ENCODE data around the gene RPL36. TPM values are rescaled to one million over a fixed set of nuclear protein-coding genes. Genes with fewer than 3 reads are reported as not detected.

The RPL36 gene
- polyA plus RNA-seq, 1 donor (not counting 4 experiments of a cell fraction or from before 2014, with no cell fraction given) = 636 TPM

DNA sequence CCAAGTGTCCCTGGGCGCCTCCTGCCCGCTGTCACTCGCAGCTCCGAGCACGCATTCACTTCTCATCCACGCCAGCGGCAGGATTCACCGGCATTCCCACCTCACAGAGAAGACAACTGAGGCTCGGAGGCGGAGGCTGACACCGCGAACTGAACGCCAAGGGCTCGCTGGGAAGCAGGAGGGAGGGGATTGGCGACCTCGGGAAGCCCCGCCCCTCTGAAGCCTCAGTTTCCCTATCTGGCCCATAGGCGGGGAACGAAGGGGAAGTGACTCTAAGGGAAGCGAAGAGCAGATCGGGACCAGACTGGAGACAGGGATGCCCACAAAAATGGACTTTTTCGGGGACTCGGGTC is 10.0 kb upstream of the RPL36 start:
- H3K79me2 ChIP-seq (ENCODE audit: control insufficient read depth, insufficient read depth, low read length) = peaks cover 10% of the 10 kb centered on the region
- H3K9me3 ChIP-seq (ENCODE audit: control insufficient read depth, low read depth, low read length) = no peaks in the 10 kb centered on the region
- peaks cover 18% of the 10 kb centered on the region for H3K4me1 ChIP-seq (ENCODE audit: control insufficient read depth, extremely low read depth, insufficient read depth, low read length)
- H3K9me1 ChIP-seq (ENCODE audit: control insufficient read depth, extremely low read depth, insufficient read depth, low read length) = no peaks in the 10 kb centered on the region
- no peak for DNase-seq (ENCODE audit: low read depth, low spot score)
- H3K36me3 ChIP-seq (ENCODE audit: control insufficient read depth in 2 of 2, extremely low read depth in 1 of 2, insufficient read depth in 2 of 2, low read length in 2 of 2) = peaks cover 6 to 8% of the 10 kb centered on the region in 2 experiments
- peak overlapping the region; percentile 85 for H2AFZ ChIP-seq (ENCODE audit: control insufficient read depth, low read length)
- no peaks in the 10 kb centered on the region for H3K27me3 ChIP-seq (ENCODE audit: control insufficient read depth, extremely low read depth, insufficient read depth, low read length)
- peak overlapping the region; percentile 85 for H3K9ac ChIP-seq (ENCODE audit: control insufficient read depth, extremely low read depth, insufficient read depth, low read length)
- no peak for FAIRE-seq
- no peak for TF ChIP-seq EZH2 (IDR thresholded peaks at IDR 0.05; ENCODE audit: low read length)
- TF ChIP-seq CTCF (optimal IDR thresholded peaks at IDR 0.05 in 1 of 3, IDR thresholded peaks at IDR 0.05 in 1 of 3, conservative IDR thresholded peaks at IDR 0.05 in 1 of 3; ENCODE audit: extremely low read depth in 1 of 3, insufficient read depth in 2 of 3, low read length in 3 of 3) = no peak
- dilution Hi-C loops (cut with MboI; ENCODE audit: extremely low pct_ligation_motif_present, low sequenced_read_pairs) = no loop called here
- H3K27ac ChIP-seq (ENCODE audit: control insufficient read depth, insufficient read depth, low read length) = peak overlapping the region; percentile 88
- peak overlapping the region; percentile 90 for H3K4me2 ChIP-seq (ENCODE audit: control insufficient read depth, extremely low read depth, insufficient read depth, low read depth, low read length)
- no peaks in the 10 kb centered on the region for H4K20me1 ChIP-seq (ENCODE audit: control insufficient read depth, extremely low read depth, insufficient read depth, low read length)
- peak overlapping the region; percentile 94 to 99 (median 95) for H3K4me3 ChIP-seq (ENCODE audit: control insufficient read depth in 2 of 3, extremely low read depth in 1 of 3, insufficient read depth in 2 of 3, low read depth in 1 of 3, low read length in 3 of 3)

- dilution Hi-C loops (cut with MboI; ENCODE audit: extremely low pct_ligation_motif_present, low sequenced_read_pairs) = no loop called here
- FAIRE-seq = peak; percentile 98
Observed at GRCh38 chr19:5680437-5681368, 9.4 kb upstream of the RPL36 start, which contains the start of the genes HSD11B1L and MICOS13. TSS of gene HSD11B1L (plus strand) at chr19:5681027. CDS start at chr19:5684833, 3,806 bp downstream. TSS of gene MICOS13 (minus strand) at chr19:5680516. CDS start at chr19:5680486, 30 bp downstream.

More at GRCh38 chr19:5680437-5681368, 9.4 kb upstream of the RPL36 start, which contains the start of the genes HSD11B1L and MICOS13:
- Histone ChIP-seq H3K27ac (ENCODE audit: control insufficient read depth, insufficient read depth, low read length) (peak within 1 kb of the TSS; percentile 88), H3K9me1 (ENCODE audit: control insufficient read depth, extremely low read depth, insufficient read depth, low read length) (no peaks in the 10 kb centered on the region), H3K4me1 (ENCODE audit: control insufficient read depth, extremely low read depth, insufficient read depth, low read length) (peaks cover 18% of the 10 kb centered on the region), H3K9me3 (ENCODE audit: control insufficient read depth, low read depth, low read length) (no peaks in the 10 kb centered on the region), H4K20me1 (ENCODE audit: control insufficient read depth, extremely low read depth, insufficient read depth, low read length) (no peaks in the 10 kb centered on the region), H3K79me2 (ENCODE audit: control insufficient read depth, insufficient read depth, low read length) (peaks cover 10% of the 10 kb centered on the region), H3K9ac (ENCODE audit: control insufficient read depth, extremely low read depth, insufficient read depth, low read length) (peak within 1 kb of the TSS; percentile 85), H2AFZ (ENCODE audit: control insufficient read depth, low read length) (peak within 1 kb of the TSS; percentile 92), H3K36me3 (ENCODE audit: control insufficient read depth in 2 of 2, extremely low read depth in 1 of 2, insufficient read depth in 2 of 2, low read length in 2 of 2) (peaks cover 6 to 8% of the 10 kb centered on the region in 2 experiments), H3K27me3 (ENCODE audit: control insufficient read depth, extremely low read depth, insufficient read depth, low read length) (no peaks in the 10 kb centered on the region), H3K4me3 (ENCODE audit: control insufficient read depth in 2 of 3, extremely low read depth in 1 of 3, insufficient read depth in 2 of 3, low read depth in 1 of 3, low read length in 3 of 3) (peak within 1 kb of the TSS; percentile 94 to 99 (median 95)), H3K4me2 (ENCODE audit: control insufficient read depth, extremely low read depth, insufficient read depth, low read depth, low read length) (peak within 1 kb of the TSS; percentile 90)
- peak; percentile 92 for DNase-seq (ENCODE audit: low read depth, low spot score)
- TF ChIP-seq CTCF (optimal IDR thresholded peaks at IDR 0.05 in 1 of 3, IDR thresholded peaks at IDR 0.05 in 1 of 3, conservative IDR thresholded peaks at IDR 0.05 in 1 of 3; ENCODE audit: extremely low read depth in 1 of 3, insufficient read depth in 2 of 3, low read length in 3 of 3) = no peak
- no peak for TF ChIP-seq EZH2 (IDR thresholded peaks at IDR 0.05; ENCODE audit: low read length)
